Measurements from ENCODE around the gene ADGRG4.
"Not testable (repeated sequence)": the region's sequence is repeated elsewhere in the genome, so short reads cannot be mapped to it uniquely, and the experiment has no call there.

The ADGRG4 gene

GRCh38 chrX:136275553-136275952, 25.2 kb upstream of the ADGRG4 start:
- Histone ChIP-seq H3K4me3 (ENCODE audit: low read depth, low read length) (no peak overlapping the region), H3K27ac (no peak overlapping the region), H3K27me3 (replicated peaks) (no peaks in the 10 kb centered on the region), H3K36me3 (replicated peaks) (no peaks in the 10 kb centered on the region)
- DNase-seq, result no peak
- in situ Hi-C loops (cut with HindIII; ENCODE audit: low pct_ligation_motif_present, low sequenced_read_pairs), result no loop called here
- no peak for TF ChIP-seq CTCF (IDR thresholded peaks at IDR 0.05; ENCODE audit: low read depth, low read length, missing control alignments)

GRCh38 chrX:136286375-136286774, 14.4 kb upstream of the ADGRG4 start:
- DNase-seq; H3K4me3 ChIP-seq (ENCODE audit: low read depth, low read length); in situ Hi-C loops (cut with HindIII; ENCODE audit: low pct_ligation_motif_present, low sequenced_read_pairs); H3K36me3 ChIP-seq (replicated peaks); H3K27me3 ChIP-seq (replicated peaks); H3K27ac ChIP-seq: not testable (repeated sequence)

GRCh38 chrX:136291824-136292223, 8.9 kb upstream of the ADGRG4 start:
- no peaks in the 10 kb centered on the region for H3K27me3 ChIP-seq (replicated peaks)
- no peak for TF ChIP-seq CTCF (IDR thresholded peaks at IDR 0.05; ENCODE audit: low read depth, low read length, missing control alignments)
- H3K36me3 ChIP-seq (replicated peaks), result no peaks in the 10 kb centered on the region
- in situ Hi-C loops (cut with HindIII; ENCODE audit: low pct_ligation_motif_present, low sequenced_read_pairs), result no loop called here
- H3K4me3 ChIP-seq (ENCODE audit: low read depth, low read length), result no peak overlapping the region
- no peak overlapping the region for H3K27ac ChIP-seq
- DNase-seq, result no peak

GRCh38 chrX:136292656-136293055, 8.1 kb upstream of the ADGRG4 start:
- no peak for TF ChIP-seq CTCF (IDR thresholded peaks at IDR 0.05; ENCODE audit: low read depth, low read length, missing control alignments)
- H3K4me3 ChIP-seq (ENCODE audit: low read depth, low read length), result no peak overlapping the region
- in situ Hi-C loops (cut with HindIII; ENCODE audit: low pct_ligation_motif_present, low sequenced_read_pairs), result no loop called here
- H3K27me3 ChIP-seq (replicated peaks), result no peaks in the 10 kb centered on the region
- no peak overlapping the region for H3K27ac ChIP-seq
- DNase-seq, result no peak
- H3K36me3 ChIP-seq (replicated peaks), result no peaks in the 10 kb centered on the region

- DNase-seq, result no peak
- Histone ChIP-seq H3K36me3 (replicated peaks) (no peaks in the 10 kb centered on the region), H3K4me3 (ENCODE audit: low read depth, low read length) (no peak overlapping the region), H3K27ac (no peak overlapping the region), H3K27me3 (replicated peaks) (no peaks in the 10 kb centered on the region)
- TF ChIP-seq CTCF (IDR thresholded peaks at IDR 0.05; ENCODE audit: low read depth, low read length, missing control alignments), result no peak
- in situ Hi-C loops (cut with HindIII; ENCODE audit: low pct_ligation_motif_present, low sequenced_read_pairs), result no loop called here
Observed at GRCh38 chrX:136295380-136295779, 5.4 kb upstream of the ADGRG4 start.

- no peak overlapping the region for H3K27ac ChIP-seq
- no peaks in the 10 kb centered on the region for H3K36me3 ChIP-seq (replicated peaks)
- DNase-seq, result no peak
- no peaks in the 10 kb centered on the region for H3K27me3 ChIP-seq (replicated peaks)
- in situ Hi-C loops (cut with HindIII; ENCODE audit: low pct_ligation_motif_present, low sequenced_read_pairs), result no loop called here
- no peak for TF ChIP-seq CTCF (IDR thresholded peaks at IDR 0.05; ENCODE audit: low read depth, low read length, missing control alignments)
- H3K4me3 ChIP-seq (ENCODE audit: low read depth, low read length), result no peak overlapping the region
Observed at GRCh38 chrX:136303041-136303440, 2.3 kb downstream of the ADGRG4 start.
